Medulla oblongata (tissue), 1 donor: ENCODE data around the gene TSPEAR.
"Not testable (repeated sequence)": the region's sequence is repeated elsewhere in the genome, so short reads cannot be mapped to it uniquely, and the experiment has no call there.

Experiments used
- DNase-seq: peaks from one replicate; pipeline ENCODE4 v3.0.0-alpha.2; 2015; ENCODE audit errors: extremely low spot score

TSPEAR gene

DNA sequence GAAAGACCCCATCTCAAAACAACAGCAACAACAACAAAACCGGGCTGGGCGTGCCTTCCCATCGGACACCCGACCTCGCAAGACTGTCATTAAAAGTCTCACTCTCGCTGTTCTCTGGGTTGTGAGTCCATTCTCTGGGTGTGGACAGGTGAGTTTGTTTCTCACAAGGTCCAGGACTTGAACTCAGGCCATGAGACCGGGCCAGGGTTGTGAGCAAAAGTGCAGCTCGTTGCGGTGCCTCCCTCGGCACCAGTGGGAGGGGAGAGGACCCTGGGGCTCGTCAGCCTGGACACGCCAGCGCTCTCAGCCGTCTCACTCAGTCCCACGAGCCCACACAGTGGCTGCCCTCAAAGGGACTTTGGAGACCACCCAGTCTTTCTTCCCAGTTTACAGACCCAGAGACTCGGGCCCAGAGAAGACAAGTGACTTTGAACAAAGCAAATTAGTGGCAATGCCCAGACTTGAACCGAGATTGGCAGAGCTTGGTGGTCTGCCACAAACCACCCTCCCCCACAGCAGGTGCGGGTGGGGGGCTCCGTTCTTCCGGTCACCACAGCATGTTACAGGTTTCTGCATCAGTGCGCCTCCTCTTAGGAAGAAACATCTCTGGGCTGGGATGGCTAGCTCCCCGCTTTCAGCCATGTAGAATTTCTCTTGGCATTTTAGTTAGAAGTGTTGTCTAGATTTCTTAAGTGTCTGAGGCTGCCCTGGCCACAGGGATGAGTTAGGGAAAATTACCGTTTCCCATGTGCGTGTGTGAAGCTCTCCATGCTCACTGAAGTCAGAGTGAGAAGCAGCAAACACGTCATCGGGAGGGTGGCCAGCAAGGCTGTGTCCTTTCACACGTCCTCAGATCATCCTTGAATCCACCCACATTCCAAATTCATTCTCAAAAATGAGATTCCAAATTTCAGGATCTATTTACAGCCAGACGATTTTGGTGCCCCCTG lies 227.8 kb downstream of the TSPEAR start:
- no peak for DNase-seq

DNA sequence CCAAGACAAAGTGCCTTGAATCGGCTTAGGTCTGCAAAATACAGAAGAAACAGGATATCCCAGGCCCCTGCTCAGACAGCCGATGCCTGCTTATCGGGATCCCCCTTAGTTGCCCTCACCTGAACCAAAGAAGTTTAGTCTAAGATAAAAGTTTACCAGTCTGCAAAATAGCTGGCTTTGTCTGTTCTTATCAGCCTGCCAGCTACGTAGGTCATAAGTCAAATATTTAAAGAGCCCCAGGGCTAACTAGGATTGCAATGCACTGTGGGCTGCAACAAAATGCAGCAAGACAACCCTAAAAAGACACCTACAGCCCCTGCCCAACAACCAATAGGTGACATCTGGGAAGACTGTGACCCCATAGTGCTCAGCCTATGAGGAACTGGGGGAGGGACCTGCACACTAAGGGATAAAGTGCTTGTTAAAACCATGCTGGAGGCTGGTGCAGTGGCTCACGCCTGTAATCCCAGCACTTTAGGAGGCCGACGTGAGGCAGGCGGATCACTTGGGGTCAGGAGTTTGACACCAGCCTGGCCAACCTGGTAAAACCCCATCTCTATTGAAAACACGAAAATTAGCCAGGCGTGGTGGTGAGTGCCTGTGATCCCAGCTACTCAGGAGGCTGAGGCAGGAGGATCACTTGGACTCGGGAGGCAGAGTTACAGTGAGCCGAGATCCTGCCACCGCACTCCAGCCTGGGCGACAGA lies 228.6 kb downstream of the TSPEAR start:
- no peak for DNase-seq

DNA sequence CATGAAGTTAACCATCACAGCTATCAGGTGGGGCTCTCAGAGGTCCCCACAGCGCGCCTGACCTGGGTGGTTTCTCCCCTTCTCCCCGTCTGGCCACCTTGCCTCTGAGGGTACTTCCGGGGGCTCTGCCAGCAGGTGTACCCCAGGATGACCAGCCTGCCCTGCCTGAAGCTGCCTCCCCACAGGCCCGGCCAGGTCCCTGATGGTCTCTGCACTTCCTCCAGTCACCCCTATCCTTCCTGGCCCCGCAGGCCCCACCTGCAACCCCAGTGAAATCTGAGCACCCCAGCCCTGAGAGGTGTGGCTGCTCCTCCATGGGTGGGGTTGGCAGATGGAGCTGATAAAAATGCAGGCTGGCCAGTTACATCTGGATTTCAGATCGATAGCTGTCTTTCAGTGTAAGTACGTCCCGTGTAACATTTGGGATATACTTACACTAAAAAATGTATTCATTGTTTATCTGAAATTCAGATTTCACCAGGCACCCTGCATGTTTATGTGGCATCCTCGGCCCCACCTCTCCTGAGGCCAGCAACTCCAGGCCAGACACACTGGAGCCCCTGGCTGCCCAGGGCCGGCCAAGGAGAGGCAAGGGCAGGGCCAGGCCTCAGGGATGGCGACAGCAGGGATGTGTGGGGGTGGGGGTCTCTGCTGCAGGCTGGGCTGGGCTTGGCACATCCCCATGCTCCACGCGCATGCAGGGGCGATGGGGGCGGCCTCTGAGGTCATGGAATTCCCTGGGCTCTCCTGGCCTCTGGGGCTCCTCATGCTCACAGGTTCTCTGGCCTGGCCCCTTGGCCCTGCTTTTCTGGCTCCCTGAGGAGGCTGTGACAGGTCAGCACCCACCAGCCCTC lies 230.9 kb downstream of the TSPEAR start:
- no peak for DNase-seq

GRCh38 chr21:44479556-44480199 lies 231.7 kb downstream of the TSPEAR start:
- not testable (repeated sequence) for DNase-seq

DNA sequence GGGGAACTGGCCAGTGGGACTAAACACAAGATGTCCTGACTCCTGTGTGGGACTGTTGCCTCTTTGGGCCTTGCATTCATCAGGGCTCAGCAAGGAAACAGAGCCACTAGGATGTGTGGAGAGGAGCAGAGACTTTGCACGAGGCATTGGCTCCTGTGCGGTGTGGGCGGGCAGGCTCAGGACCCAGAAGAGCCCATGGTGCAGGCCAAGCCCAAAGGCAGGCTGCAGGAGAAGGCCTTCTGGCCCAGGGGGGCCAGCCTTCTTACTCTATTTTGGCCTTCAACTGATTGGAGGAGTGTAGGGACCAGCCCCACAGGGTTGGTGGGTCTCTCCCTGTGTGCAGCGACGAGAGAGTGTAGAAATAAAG lies 232.6 kb downstream of the TSPEAR start:
- no peak for DNase-seq

DNA sequence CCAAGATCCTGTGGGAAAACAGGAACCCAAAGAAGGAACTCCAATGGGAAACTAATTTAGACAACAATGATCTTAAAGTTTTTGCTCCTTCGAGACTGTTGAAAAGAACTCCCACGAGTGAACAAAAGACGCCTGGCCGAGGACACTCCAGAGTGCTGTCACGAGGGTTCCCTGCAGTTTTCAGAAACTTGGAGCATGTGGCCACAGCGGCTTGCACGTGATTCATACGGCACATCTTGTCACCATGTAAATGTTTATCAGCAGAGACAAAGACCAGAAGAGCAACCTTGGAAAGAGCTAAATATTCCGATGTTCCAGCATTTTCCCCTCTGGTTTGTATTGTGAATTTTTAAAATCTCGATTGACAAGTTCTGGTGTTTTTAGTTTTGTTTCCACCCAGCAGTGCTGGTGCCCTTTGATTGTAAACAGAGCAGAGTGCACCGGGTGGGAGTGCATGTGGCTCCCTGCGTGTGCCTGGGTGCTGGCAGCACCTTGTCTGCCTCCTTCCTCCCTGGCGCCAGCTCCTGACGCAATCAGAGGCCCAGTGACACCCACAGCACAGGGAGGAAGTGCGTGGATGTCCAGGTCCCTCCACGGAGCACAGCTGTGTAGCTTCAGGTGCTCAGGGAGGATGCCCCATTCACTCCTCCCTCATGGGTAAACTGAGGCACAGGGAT lies 233.1 kb downstream of the TSPEAR start:
- DNase-seq, result no peak

GRCh38 chr21:44477712-44478111 lies 233.7 kb downstream of the TSPEAR start:
- no peak for DNase-seq

DNA sequence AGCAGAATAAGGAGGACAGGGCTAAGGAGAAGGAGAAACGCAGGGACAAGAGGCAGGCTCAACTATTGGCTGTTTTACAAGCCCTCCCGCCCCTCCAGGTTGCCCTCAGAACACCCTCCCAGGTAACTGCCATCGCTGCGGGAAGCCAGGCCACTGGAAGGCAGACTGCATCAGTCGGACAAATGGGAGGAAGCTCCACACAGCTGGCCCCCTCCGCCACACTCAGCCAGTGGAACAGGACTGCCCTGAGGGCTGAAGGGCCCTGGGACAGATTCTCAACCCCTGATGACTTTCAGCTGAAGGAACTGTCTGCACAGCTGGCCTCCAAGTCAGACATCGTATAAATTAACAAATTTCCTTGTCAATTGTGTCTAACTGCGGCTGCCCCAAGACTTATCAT lies 234.2 kb downstream of the TSPEAR start:
- no peak for DNase-seq

- no peak for DNase-seq
These were observed 236.0 kb downstream of the TSPEAR start for GRCh38 chr21:44475266-44475845.

DNA sequence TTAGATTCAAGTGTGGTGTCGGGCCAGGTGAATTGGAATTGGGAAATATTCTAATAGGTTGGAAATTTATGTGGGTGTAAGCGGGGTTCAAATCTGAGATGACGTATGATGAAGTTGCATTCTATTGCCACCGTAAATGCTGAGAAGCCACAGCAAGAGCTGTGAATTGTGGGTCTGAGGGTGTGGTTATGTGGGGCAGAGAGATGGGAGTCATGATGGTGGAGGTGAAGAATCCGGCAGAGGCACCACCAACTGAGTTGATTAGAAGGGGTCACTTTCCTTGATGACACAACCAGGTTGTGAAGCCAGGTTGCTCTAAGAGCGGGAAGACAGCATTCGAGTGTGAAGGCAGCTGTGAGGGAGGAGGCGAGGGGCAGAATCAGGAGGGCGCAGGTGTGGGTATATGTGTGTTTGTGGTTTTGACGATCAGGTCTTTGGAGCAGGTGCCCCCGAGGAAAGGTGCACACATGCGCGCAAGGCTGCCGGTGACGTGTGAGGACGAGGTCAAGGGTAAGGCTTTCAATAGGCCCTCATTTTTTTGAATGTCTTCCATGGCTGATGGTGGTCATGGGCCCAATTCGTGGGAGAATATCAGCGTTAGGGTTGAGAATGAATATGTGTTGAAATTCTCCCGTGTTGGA lies 237.3 kb downstream of the TSPEAR start:
- no peak for DNase-seq

- DNase-seq, result no peak
These were observed 239.4 kb downstream of the TSPEAR start for GRCh38 chr21:44471996-44472395.

- DNase-seq, result no peak
These were observed 240.0 kb downstream of the TSPEAR start for GRCh38 chr21:44471341-44471740.

- no peak for DNase-seq
These were observed 243.5 kb downstream of the TSPEAR start for GRCh38 chr21:44467859-44468195.

- no peak for DNase-seq
These were observed 244.1 kb downstream of the TSPEAR start for GRCh38 chr21:44466996-44467858.

DNA sequence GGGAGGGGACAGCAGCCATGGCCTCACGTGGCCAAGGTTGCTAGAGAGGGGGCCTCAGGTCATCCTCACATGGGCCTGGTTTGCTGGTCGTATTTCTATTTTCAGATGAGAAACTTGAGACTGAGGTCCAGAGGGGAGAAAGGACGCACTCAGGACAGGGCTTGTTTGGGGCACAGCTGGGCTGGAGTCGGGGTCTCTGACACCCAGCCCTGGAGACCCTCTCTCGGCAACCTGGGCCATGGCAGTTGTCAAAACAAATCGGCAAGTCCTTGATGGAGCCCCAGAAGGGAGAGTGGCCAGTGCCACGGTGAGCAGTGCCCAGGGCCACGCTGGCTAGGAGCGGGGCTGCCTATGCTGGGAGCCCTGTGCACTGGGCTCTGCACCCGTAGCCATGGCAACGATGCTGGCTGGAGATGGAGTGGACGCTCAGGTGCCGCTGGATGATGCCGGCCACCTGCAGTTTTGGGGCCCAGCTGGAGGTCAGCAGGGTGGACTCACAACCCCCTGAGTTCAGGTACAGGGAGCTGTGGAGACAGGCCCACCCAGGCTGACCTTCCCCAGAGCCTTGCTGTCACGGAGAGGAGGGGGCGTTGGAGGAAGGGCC lies 244.9 kb downstream of the TSPEAR start:
- DNase-seq, result no peak

GRCh38 chr21:44464351-44464750 lies 247.0 kb downstream of the TSPEAR start:
- DNase-seq, result no peak

- no peak for DNase-seq
These were observed 247.6 kb downstream of the TSPEAR start for GRCh38 chr21:44463724-44464123.

- DNase-seq, result no peak
These were observed 248.6 kb downstream of the TSPEAR start for GRCh38 chr21:44462834-44463200.
